Osteoblast (primary cell): Measurements from ENCODE around the gene RALGPS1. TPM values are rescaled to one million over a fixed set of nuclear protein-coding genes. Genes with fewer than 3 reads are reported as not detected.

ENCODE experiments used
- DNase-seq: peaks from one replicate; pipeline ENCODE4 v3.0.0; 2011; ENCODE audit warnings: low spot score, mixed read lengths; ENCODE audit not compliant: insufficient read length; ENCODE audit errors: missing footprints
- H2AFZ ChIP-seq: 2 replicates; pipeline ENCODE4 v1.6.0; 2011; ENCODE audit warnings: mild to moderate bottlenecking, low read length
- H3K27ac ChIP-seq: 2 replicates; pipeline ENCODE4 v1.5.1; 2011; ENCODE audit warnings: mild to moderate bottlenecking, low read depth, low read length, moderate library complexity
- H3K27me3 ChIP-seq: 2 replicates; pipeline ENCODE4 v1.6.0; 2012; ENCODE audit warnings: mild to moderate bottlenecking, control low read depth, inconsistent platforms, low read length, moderate library complexity; ENCODE audit not compliant: insufficient read depth
- H3K36me3 ChIP-seq: 2 replicates; pipeline ENCODE4 v1.5.1; 2011; ENCODE audit warnings: mild to moderate bottlenecking, low read length, control low read depth, moderate library complexity; ENCODE audit not compliant: insufficient read depth
- H3K4me1 ChIP-seq: 2 replicates; pipeline ENCODE4 v1.5.1; 2011; ENCODE audit warnings: mild to moderate bottlenecking, low read length, control low read depth, moderate library complexity; ENCODE audit not compliant: insufficient read depth
- H3K4me2 ChIP-seq: 2 replicates; pipeline ENCODE4 v1.6.0; 2011; ENCODE audit warnings: mild to moderate bottlenecking, low read length; ENCODE audit not compliant: insufficient read depth
- H3K4me3 ChIP-seq: fragments of 200-600 bp; sonication (generic); 3 replicates; pipeline ENCODE4 v1.5.1; 2012; ENCODE audit warnings: mild to moderate bottlenecking, low read length, inconsistent platforms; ENCODE audit not compliant: insufficient read depth
- H3K79me2 ChIP-seq: 2 replicates; pipeline ENCODE4 v1.6.0; 2012; ENCODE audit warnings: mild to moderate bottlenecking, low read length, control low read depth, inconsistent platforms; ENCODE audit not compliant: insufficient read depth
- H3K9me3 ChIP-seq: 2 replicates; pipeline ENCODE4 v1.5.1; 2011; ENCODE audit warnings: low read depth, low read length, control low read depth
- H4K20me1 ChIP-seq: 2 replicates; pipeline ENCODE4 v1.6.0; 2012; ENCODE audit warnings: mild to moderate bottlenecking, low read length, control low read depth; ENCODE audit not compliant: insufficient read depth
- CTCF ChIP-seq: IDR thresholded peaks from 2 replicates; pipeline ENCODE4 v1.5.1; 2011; ENCODE audit warnings: mild to moderate bottlenecking, low read depth, low read length, moderate library complexity; ENCODE audit errors: extremely low read depth
- total RNA-seq: library from RNA; depleted of rRNA; stranded (reverse); fragments of >200 nt; gene quantifications from 2 replicates; pipeline ENCODE4 v1.2.3, GENCODE V29; 2012

RALGPS1 gene
- total RNA-seq, 1 donor, result 5.1 TPM

DNA sequence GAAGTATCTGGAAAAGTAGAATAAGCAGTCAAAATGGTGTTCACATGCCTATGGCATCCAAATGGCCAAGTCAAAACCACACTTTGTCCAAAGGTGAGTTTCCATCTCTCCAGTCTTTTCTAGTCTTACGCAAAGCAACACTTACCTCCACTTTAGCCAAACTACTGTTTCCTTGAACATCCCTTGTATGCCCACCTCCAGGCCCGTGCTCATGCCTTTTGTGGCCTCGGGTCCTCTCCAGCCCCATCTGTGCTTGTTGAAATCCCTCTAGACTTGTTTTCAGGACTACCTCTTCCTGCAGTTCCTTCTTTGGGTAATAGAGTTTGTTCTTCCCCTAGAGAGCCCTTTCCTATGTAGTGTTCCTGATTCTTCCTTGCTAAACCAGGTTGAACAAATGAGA, 146.8 kb downstream of the RALGPS1 start:
- H3K36me3 ChIP-seq, result no peaks in the 10 kb centered on the region
- TF ChIP-seq CTCF, result no peak
- no peak overlapping the region for H3K27ac ChIP-seq
- H3K4me2 ChIP-seq, result no peak overlapping the region
- no peak for DNase-seq
- no peak overlapping the region for H2AFZ ChIP-seq
- peaks cover 6% of the 10 kb centered on the region for H3K4me1 ChIP-seq
- H4K20me1 ChIP-seq, result no peaks in the 10 kb centered on the region
- H3K79me2 ChIP-seq, result no peaks in the 10 kb centered on the region
- H3K4me3 ChIP-seq, result no peak overlapping the region
- H3K27me3 ChIP-seq, result no peaks in the 10 kb centered on the region
- no peaks in the 10 kb centered on the region for H3K9me3 ChIP-seq

- no peak overlapping the region for H3K4me2 ChIP-seq
- DNase-seq, result no peak
- no peaks in the 10 kb centered on the region for H3K9me3 ChIP-seq
- no peaks in the 10 kb centered on the region for H3K79me2 ChIP-seq
- no peaks in the 10 kb centered on the region for H4K20me1 ChIP-seq
- H3K4me3 ChIP-seq, result no peak overlapping the region
- no peak overlapping the region for H3K27ac ChIP-seq
- no peak overlapping the region for H2AFZ ChIP-seq
- TF ChIP-seq CTCF, result no peak
- H3K27me3 ChIP-seq, result no peaks in the 10 kb centered on the region
- no peaks in the 10 kb centered on the region for H3K36me3 ChIP-seq
- peaks cover 9% of the 10 kb centered on the region for H3K4me1 ChIP-seq
These were observed 149.8 kb downstream of the RALGPS1 start for GRCh38 chr9:127064335-127064734.

DNA sequence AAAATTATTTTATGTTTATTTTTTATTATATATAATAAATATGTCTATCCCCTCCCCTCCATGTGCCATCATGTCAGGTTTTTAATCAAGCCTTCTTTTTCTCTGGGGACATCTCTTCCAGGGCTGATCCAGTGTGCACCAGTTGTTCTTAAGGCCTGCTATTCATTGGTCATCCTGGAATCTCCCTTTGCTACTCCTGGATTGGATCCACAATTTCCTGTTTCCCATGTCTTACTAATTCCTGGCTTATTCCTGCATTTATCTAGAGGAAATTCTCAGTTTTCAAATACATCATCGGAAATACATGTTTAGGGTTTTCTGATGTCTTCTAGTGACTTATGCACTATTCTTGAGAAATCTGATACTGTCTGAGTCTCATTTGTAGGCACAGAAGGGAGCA, 151.0 kb downstream of the RALGPS1 start:
- Histone ChIP-seq H3K27me3 (no peaks in the 10 kb centered on the region), H4K20me1 (no peaks in the 10 kb centered on the region), H2AFZ (no peak overlapping the region), H3K79me2 (no peaks in the 10 kb centered on the region), H3K4me2 (no peak overlapping the region), H3K27ac (peak overlapping the region; percentile 56), H3K9me3 (no peaks in the 10 kb centered on the region), H3K4me1 (peaks cover 9% of the 10 kb centered on the region), H3K4me3 (no peak overlapping the region), H3K36me3 (no peaks in the 10 kb centered on the region)
- TF ChIP-seq CTCF, result no peak
- peak; percentile 83 for DNase-seq

- H2AFZ ChIP-seq, result no peak overlapping the region
- H3K4me1 ChIP-seq, result peaks cover 9% of the 10 kb centered on the region
- H4K20me1 ChIP-seq, result no peaks in the 10 kb centered on the region
- peak overlapping the region; percentile 56 for H3K27ac ChIP-seq
- no peak for DNase-seq
- H3K27me3 ChIP-seq, result no peaks in the 10 kb centered on the region
- no peaks in the 10 kb centered on the region for H3K9me3 ChIP-seq
- no peaks in the 10 kb centered on the region for H3K79me2 ChIP-seq
- no peaks in the 10 kb centered on the region for H3K36me3 ChIP-seq
- no peak for TF ChIP-seq CTCF
- no peak overlapping the region for H3K4me3 ChIP-seq
- no peak overlapping the region for H3K4me2 ChIP-seq
These were observed 151.7 kb downstream of the RALGPS1 start for GRCh38 chr9:127066060-127066850.
